Naive thymus-derived CD8-positive, alpha-beta T cell (primary cell): ENCODE results near the gene ATXN1. TPM values are rescaled to one million over a fixed set of nuclear protein-coding genes. Genes with fewer than 3 reads are reported as not detected.

Source experiments
- ATAC-seq, 2 donors: fragments of 150-1000 bp; cut with Tn5 transposase in 1 of 2; sonication (Bioruptor Pico), chemical (Tn5 transposase) in 1 of 2; 1 replicate in 1 of 2; 2 replicates in 1 of 2; pipeline ENCODE4 v1.10.0; 2021; ENCODE audit warnings: mild to moderate bottlenecking in 2 of 2, moderate library complexity in 2 of 2
- POLR2A ChIA-PET: fragments of 350-600 bp; sonication (Branson Sonifier 250); formaldehyde crosslinking; loops from one replicate; lab custom pipeline; 2021; ENCODE audit warnings: antibody characterized with exemption; lab: Charles Lee
- DNase-seq, 10 donors: peaks; one replicate each; pipeline versions ENCODE4 v3.0.0 to v3.0.0-alpha.2; 2020 to 2022
- H3K27ac Mint-ChIP-seq, 10 donors: one replicate each; pipeline ENCODE4 v1.8.0; 2020 to 2022; ENCODE audit warnings: mild to moderate bottlenecking in 10 of 10, mixed read lengths in 10 of 10, moderate library complexity in 4 of 10, inconsistent platforms in 1 of 10
- H3K27me3 Mint-ChIP-seq, 5 donors: one replicate each; pipeline ENCODE4 v1.8.0; 2021 to 2022; ENCODE audit warnings: mixed read lengths in 5 of 5
- H3K36me3 Mint-ChIP-seq, 3 donors: one replicate each; pipeline ENCODE4 v1.8.0; 2020 to 2022; ENCODE audit warnings: mixed read lengths in 3 of 3, mild to moderate bottlenecking in 2 of 3, inconsistent platforms in 1 of 3
- H3K4me1 Mint-ChIP-seq, 4 donors: one replicate each; pipeline ENCODE4 v1.8.0; 2021 to 2022; ENCODE audit warnings: mixed read lengths in 4 of 4
- H3K4me3 Mint-ChIP-seq, 10 donors: one replicate each; pipeline ENCODE4 v1.8.0; 2020 to 2022; ENCODE audit warnings: mild to moderate bottlenecking in 10 of 10, mixed read lengths in 10 of 10, moderate library complexity in 6 of 10, inconsistent platforms in 1 of 10
- H3K9me3 Mint-ChIP-seq, 9 donors: one replicate each; pipeline ENCODE4 v1.8.0; 2020 to 2022; ENCODE audit warnings: mixed read lengths in 9 of 9, mild to moderate bottlenecking in 3 of 9, inconsistent platforms in 1 of 9, moderate library complexity in 1 of 9
- polyA plus RNA-seq, 3 donors: library from polyadenylated mRNA; unstranded; fragments of 300-500 nt; fragmentation: Illumina TruSeq; gene quantifications; one replicate each; pipeline ENCODE4 v1.2.3, GENCODE V29; 2021
- total RNA-seq, 8 experiments: library from RNA in 2 of 8; stranded (reverse) in 2 of 8; gene quantifications; one replicate each; pipeline ENCODE4 v1.2.3 and lab custom pipeline; 2021 to 2026

ATXN1 gene
- total and polyA plus RNA-seq, 5 experiments from 2014 or later: 2.7 to 42.3 (median 8.2) TPM

DNA sequence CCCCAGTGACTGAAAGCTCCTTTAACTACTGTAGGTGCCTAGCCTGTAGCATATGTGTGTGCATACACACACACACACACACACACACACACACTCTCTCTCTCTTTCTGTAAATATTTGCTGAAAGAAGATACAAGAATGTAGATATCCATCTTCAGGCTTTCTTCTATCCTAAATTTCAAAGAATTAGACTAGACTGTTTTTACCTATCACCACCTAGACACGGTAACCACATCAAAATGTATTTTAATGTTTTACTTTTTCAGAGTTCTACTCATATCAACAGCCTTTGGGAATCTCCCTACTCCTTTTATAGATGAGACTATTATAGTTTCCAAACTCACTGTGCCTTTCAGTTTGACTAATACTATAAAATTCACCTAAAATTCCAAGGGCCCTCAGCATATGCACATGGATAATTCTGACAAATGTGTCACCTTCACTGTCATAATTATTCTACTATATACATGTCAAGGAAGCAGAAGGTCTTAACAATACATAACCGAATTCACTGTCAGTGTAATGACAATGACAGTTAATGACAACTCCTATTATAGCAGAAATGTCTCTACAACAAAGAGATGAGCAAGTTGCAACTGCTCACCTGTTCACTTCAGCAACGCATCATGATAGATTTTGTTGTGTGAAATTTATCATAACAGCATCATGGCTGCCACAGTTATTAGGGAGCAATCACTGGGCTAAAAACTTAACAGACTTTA lies 286.3 kb downstream of the ATXN1 start:
- Mint-ChIP-seq H3K27me3 (no peaks in the 10 kb centered on the region), H3K4me3 (peak overlapping the region in 9 of 10 donors; percentile 2 to 71 (median 37))

DNA sequence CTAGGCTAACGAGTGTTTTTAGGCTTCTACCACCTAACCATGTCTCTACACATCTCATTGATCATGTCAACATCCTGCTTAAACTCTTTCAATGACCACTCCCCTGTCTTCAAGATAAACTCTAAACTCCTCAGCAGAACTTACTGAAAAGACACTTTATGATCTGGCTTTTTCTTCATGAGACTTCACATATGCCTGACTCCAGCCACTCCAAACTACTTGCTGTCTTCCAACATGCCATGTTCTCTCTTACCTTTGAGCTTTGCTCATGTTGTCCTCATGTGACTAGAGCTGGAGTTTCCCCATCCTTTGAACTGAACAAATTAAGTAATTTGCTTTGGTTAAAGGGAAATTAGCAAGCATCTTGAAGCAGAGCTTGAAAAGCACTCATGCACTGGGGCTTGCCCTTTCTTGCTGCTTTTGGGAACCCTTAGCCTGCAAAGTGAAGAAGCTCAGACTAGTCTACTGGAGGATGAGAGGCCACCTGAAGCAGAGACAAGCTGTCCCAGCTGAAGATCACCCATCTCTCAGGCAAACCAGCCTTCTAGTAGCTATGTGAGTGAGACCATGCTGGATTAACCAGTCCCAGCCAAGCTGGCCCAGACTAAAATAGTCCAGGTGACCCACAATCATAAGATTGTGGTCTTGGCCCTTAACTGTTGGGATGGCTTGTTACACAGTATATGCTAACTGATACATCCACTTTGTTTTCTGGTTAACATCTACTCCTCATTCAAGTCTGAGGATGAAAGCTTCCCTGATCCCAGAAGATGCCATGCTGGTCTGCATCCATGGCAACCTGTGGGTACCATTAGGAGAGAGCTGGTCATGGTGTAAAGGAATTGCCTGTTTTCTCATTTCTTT lies 287.1 kb downstream of the ATXN1 start:
- Mint-ChIP-seq H3K4me1 (peaks cover 28 to 58% (median 44%) of the 10 kb centered on the region in 4 donors), H3K27ac (peak overlapping the region; percentile 60 to 94 (median 82)), H3K36me3 (peaks cover 0 to 4% (median 0%) of the 10 kb centered on the region in 3 donors), H3K27me3 (no peaks in the 10 kb centered on the region), H3K4me3 (peak overlapping the region in 9 of 10 donors; percentile 2 to 71 (median 37)), H3K9me3 (no peaks in the 10 kb centered on the region)
- DNase-seq: peak in 3 of 10 donors; percentile 4 to 22 (median 18)
- POLR2A ChIA-PET: interaction anchor here (0.8 to 1.4 kb wide), 2 partner anchors 10 to 22 kb away, joined by 3 to 5 read pairs; no protein-coding TSS in a partner anchor
- ATAC-seq: peak; percentile 36 to 62

More for the DNA sequence above, 286.3 kb downstream of the ATXN1 start:
- POLR2A ChIA-PET: interaction anchor here (1.4 kb wide), 1 partner anchor 9 kb away, joined by 5 read pairs; no protein-coding TSS in a partner anchor
- H3K4me1 Mint-ChIP-seq: peaks cover 27 to 58% (median 44%) of the 10 kb centered on the region in 4 donors
- H3K36me3 Mint-ChIP-seq: peaks cover 0 to 4% (median 0%) of the 10 kb centered on the region in 3 donors
- DNase-seq (peak in 3 of 10 donors; percentile 21 to 57 (median 40)), ATAC-seq (peak; percentile 82 to 83)
- H3K9me3 Mint-ChIP-seq: no peaks in the 10 kb centered on the region
- H3K27ac Mint-ChIP-seq: peak overlapping the region; percentile 60 to 94 (median 82)

DNA sequence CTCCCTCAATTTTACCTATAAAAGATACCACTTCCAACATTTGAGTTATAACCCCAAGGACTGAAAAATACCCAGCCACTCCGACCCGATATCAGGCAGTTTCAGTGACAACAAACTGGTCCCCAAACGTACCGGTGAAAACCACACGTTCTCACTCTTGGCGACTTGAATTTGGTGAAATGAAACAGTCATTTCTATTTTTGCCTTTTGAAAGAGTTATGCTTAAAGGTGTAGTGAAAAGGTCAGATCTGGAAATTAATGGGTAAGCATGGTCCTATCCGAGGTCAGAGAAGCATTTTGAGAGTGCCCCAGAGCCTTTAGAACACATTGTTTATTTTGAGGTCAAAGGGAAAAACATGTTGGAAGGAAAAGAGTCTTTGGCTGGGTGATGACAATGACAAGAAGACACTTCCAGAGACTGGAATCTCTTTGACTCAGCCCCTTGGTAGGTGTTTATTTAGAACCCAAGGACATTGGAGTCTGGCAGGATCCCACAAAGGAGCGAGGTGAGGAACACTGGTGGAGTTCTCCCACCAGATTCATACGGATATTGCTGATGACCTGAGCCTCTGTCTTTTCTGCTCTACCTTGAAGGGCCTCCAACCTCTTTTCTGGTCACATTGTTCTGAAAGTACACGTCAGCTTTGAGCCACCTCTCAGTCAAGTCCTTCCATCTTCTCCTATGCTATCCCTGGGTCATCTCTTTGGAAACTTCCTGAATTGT lies 287.9 kb downstream of the ATXN1 start:
- ATAC-seq (no peak), DNase-seq (no peak)
- Mint-ChIP-seq H3K27me3 (no peaks in the 10 kb centered on the region), H3K4me3 (peak overlapping the region in 7 of 10 donors; percentile 1 to 64 (median 9)), H3K9me3 (no peaks in the 10 kb centered on the region), H3K27ac (peak overlapping the region; percentile 9 to 94 (median 68)), H3K4me1 (peaks cover 27 to 58% (median 44%) of the 10 kb centered on the region in 4 donors), H3K36me3 (peaks cover 0 to 2% (median 0%) of the 10 kb centered on the region in 3 donors)
- POLR2A ChIA-PET: interaction anchor here (0.8 to 1.4 kb wide), 2 partner anchors 11 to 23 kb away, joined by 3 to 5 read pairs; no protein-coding TSS in a partner anchor

DNA sequence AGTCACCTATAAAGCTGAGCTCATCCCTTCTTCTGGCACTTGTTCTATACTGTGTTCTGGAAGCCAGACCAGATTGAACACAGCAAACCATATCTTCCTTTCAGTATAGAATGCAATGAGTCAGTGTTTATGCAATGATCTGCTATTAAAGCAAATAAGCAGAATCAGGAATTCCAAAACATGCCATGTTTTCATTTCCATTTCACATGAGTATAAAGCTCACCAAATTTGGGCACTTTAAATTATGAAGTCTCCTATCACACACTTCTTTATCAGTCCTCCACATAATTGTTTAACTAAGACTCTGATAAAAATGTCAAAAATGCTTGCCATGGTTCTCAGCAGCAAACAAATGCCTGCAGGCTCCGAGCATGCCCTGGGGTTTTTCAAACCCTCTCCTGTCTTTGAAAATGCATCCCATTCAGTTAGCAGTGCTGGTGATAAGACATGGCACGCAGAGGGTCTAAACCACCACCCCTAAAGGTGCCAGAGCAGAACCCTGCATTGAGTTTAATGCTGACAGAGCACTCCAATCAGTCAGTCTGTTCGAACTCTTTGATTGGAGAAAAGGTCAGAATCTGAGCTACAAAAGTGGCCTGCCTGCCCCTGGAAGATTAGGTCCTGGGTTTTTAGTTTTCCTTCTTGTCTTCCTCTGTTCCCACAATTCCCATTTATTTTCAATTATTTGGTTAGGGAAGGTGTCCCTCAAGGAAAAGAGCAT lies 288.8 kb downstream of the ATXN1 start:
- ATAC-seq (no peak), DNase-seq (no peak)
- H3K36me3 Mint-ChIP-seq: peaks cover 0 to 2% (median 0%) of the 10 kb centered on the region in 3 donors
- H3K27ac Mint-ChIP-seq: peak overlapping the region in 6 of 10 donors; percentile 1 to 94 (median 30)
- no peaks in the 10 kb centered on the region for H3K9me3 Mint-ChIP-seq
- peaks cover 25 to 54% (median 42%) of the 10 kb centered on the region in 4 donors for H3K4me1 Mint-ChIP-seq
- no peaks in the 10 kb centered on the region for H3K27me3 Mint-ChIP-seq
- no peak overlapping the region for H3K4me3 Mint-ChIP-seq
- POLR2A ChIA-PET: interaction anchor here (0.5 kb wide), 1 partner anchor 18 kb away, joined by 3 read pairs; no protein-coding TSS in a partner anchor

DNA sequence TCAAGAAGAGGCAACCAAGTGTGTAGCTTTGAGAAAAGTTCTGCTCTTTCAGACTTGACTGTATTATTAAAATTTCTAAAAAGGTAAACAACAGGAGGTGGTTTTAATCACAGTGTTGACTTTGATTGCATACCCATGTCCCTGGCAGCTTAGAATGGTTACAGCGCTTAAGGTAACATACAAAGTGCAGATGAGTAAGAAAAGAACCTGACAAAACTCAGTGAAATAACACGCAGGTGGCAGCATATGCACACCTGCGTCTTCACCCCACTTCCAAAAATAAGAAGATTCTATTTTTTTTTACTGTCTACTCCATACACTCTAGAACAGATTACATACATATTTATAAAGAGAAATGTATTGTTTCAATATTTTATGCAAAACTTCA lies 289.4 kb downstream of the ATXN1 start:
- Mint-ChIP-seq H3K4me3 (no peak overlapping the region), H3K9me3 (no peaks in the 10 kb centered on the region), H3K36me3 (peaks cover 0 to 3% (median 0%) of the 10 kb centered on the region in 3 donors), H3K4me1 (peaks cover 24 to 50% (median 39%) of the 10 kb centered on the region in 4 donors), H3K27me3 (no peaks in the 10 kb centered on the region), H3K27ac (peak overlapping the region in 2 of 10 donors; percentile 39 to 42)
- ATAC-seq (no peak), DNase-seq (no peak)
- POLR2A ChIA-PET: no interaction called here

DNA sequence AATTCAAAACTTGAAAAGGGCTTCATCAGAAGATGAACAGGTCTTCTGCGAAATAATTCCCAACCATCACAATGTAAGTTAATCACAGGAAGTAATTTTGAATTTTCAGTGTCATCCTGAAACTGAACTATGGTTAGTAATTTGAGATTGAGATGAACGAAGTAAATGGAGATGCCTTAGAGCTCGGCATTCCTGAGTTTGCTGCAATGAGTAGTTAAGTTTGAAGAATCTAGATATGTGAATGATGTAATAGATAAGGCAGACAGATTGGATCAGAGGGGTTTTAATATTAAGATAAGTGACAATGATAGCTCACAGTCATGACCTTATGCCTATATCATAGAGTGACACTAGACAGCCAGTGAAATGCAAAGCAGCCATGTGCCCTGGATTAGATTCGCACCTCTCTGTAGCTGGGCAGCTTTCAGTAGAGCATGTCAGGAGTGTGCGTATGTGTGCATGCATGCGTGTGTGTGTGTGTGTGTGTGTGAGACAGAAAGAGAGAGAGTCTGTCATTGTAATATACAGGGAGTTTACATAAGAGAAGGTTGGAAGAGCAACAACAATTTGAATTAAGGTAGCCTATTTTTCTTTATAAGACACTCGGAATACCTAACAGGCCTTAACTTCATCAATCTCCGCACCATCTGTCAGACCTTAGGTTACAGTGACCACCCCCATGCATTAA lies 289.9 kb downstream of the ATXN1 start:
- ATAC-seq (no peak), DNase-seq (no peak)
- Mint-ChIP-seq H3K4me1 (peaks cover 24 to 46% (median 35%) of the 10 kb centered on the region in 4 donors), H3K27me3 (no peaks in the 10 kb centered on the region), H3K27ac (peak overlapping the region in 6 of 10 donors; percentile 7 to 60 (median 40)), H3K36me3 (peaks cover 0 to 5% (median under 1%) of the 10 kb centered on the region in 3 donors), H3K9me3 (no peaks in the 10 kb centered on the region), H3K4me3 (no peak overlapping the region)
- POLR2A ChIA-PET: no interaction called here

DNA sequence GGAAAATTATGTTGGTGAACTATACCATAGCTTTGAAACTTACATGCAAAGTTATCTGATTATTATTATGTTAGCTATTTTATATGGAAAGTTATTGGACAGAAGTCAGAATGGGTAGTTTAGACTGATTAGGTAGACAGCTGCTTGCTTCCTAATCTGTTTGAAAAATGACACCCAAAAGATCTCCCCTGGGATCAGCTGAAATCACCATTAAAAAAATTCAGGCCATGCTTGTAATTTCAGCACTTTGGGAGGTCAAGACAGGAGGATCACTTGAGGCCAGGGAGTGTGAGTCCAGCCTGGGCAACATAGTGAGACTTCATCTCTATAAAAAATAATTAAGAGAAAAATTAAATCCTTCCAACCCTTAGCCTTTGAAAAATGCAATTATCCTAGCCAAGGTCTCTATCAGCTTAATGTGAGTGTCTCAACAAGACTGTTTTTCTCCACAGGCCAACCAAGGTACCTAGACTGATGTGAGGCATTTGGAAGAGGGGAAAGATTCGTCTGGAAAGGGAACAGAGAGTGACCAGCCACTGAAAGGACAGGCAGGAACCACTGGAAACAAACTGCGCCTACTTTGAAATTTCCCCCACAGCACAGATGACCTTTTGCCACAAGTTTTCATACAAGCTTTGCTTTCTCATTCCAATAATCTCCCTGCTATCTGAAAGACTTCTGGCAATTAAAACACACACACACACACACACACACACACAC lies 290.6 kb downstream of the ATXN1 start:
- no peak for DNase-seq
- POLR2A ChIA-PET: no interaction called here
- Mint-ChIP-seq H3K27ac (peak overlapping the region in 4 of 10 donors; percentile 5 to 60 (median 20)), H3K27me3 (no peaks in the 10 kb centered on the region), H3K4me3 (no peak overlapping the region), H3K4me1 (peaks cover 26 to 41% (median 35%) of the 10 kb centered on the region in 4 donors), H3K36me3 (peaks cover 0 to 5% (median 2%) of the 10 kb centered on the region in 3 donors), H3K9me3 (no peaks in the 10 kb centered on the region)
- ATAC-seq: no peak

DNA sequence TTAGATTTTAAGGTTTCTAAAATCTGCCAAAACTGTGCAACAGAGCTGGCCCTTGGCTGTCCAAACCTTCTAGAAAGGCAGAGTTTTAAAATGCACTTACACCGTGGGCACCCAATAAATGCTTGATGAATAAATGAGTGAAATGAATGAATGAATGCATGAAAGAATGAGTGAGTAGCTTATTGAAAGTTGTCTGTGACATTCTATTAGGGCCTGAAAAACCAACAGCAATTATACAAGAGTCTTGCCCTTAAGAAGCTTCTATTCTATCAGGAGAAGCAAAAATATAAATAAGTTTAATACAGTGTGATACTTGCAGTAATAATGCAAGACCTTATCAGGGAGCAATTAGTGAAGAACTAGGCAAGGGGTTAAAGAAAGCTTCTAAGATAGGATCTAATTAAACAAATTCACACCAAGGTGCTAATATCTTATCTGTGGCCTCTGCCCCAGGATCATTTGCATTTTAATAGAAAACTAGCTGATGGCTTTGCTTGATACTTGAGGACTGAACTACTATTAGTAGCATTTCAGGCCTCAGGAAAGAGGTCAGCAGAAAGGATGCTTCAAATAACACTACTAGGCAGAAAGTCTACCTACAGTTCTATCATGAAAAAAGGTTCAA lies 292.2 kb downstream of the ATXN1 start:
- Mint-ChIP-seq H3K4me1 (peaks cover 23 to 33% (median 26%) of the 10 kb centered on the region in 4 donors), H3K36me3 (peaks cover 0 to 5% (median 2%) of the 10 kb centered on the region in 3 donors), H3K9me3 (no peaks in the 10 kb centered on the region), H3K27ac (peak overlapping the region in 1 of 10 donors; percentile 7), H3K4me3 (no peak overlapping the region), H3K27me3 (no peaks in the 10 kb centered on the region)
- no peak for DNase-seq
- no peak for ATAC-seq
- POLR2A ChIA-PET: interaction anchor here (0.7 kb wide), 1 partner anchor 912 kb away, joined by 3 read pairs; no protein-coding TSS in a partner anchor

DNA sequence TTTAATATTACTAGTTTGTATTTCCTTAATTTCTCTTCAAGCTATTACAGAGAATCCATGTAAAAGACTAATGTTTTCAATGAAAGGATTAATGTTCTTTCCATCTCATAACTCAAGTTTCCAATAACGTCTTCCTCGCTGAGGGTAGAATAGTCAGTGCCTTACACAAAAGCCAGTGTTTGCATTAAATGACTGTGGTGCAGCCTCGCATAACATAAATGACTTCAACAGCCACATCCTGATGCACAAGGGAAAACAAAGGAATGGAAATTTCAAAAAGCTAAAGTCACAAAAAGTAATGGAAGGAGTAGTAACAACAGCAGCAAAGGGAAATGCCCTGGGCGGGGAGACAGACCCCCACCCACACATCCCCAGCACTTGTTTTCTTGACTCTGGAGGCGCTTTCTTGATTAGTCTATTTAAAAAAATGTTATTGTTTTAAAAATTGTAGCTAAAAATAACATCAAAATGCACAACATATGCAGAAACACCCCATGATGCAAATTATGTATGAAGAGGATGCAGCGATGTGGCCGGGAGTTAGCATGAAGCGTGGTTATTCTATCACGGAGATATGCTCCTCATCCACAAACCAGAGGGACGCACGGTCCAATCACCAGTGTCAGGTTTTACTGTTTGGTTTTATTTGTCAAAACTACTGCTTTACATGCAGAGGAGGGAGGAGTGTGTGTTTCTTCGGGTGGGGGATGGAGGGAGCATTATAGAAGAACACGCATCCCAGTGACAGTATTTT lies 294.3 kb downstream of the ATXN1 start:
- Mint-ChIP-seq H3K4me1 (peaks cover 8 to 23% (median 15%) of the 10 kb centered on the region in 4 donors), H3K4me3 (no peak overlapping the region), H3K27me3 (no peaks in the 10 kb centered on the region), H3K36me3 (peaks cover 0 to 5% (median 2%) of the 10 kb centered on the region in 3 donors), H3K9me3 (no peaks in the 10 kb centered on the region), H3K27ac (peak overlapping the region in 3 of 10 donors; percentile 27 to 68 (median 68))
- DNase-seq (no peak), ATAC-seq (no peak)
- POLR2A ChIA-PET: interaction anchor here (0.6 kb wide), 2 partner anchors 14 to 95 kb away, joined by 3 to 4 read pairs; no protein-coding TSS in a partner anchor
